ENCODE results near the gene C3orf20.

DNA sequence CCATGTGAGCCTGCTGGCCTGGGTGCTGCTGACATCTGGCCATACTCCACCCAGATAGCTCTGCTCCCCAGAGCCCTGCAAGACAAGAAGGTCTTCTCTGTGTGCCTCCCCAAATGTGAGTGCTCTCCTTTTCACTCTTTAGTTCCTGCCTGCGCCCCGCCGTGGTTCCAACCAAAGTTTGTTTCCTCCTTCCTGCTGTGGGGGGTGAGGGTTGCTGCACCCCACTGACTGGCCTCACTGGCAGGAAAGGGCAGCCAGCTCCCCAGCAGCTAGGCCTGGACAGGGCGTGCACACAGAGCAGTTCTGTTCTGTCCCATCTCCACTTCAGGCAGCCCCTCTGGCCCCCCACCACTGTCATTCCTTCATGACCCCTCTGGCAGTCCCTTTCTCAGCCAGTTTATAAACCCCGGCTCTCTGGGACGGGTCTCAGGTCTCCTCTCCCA is 28.8 kb upstream of the C3orf20 start:
- TF ChIP-seq, protein P1, sequence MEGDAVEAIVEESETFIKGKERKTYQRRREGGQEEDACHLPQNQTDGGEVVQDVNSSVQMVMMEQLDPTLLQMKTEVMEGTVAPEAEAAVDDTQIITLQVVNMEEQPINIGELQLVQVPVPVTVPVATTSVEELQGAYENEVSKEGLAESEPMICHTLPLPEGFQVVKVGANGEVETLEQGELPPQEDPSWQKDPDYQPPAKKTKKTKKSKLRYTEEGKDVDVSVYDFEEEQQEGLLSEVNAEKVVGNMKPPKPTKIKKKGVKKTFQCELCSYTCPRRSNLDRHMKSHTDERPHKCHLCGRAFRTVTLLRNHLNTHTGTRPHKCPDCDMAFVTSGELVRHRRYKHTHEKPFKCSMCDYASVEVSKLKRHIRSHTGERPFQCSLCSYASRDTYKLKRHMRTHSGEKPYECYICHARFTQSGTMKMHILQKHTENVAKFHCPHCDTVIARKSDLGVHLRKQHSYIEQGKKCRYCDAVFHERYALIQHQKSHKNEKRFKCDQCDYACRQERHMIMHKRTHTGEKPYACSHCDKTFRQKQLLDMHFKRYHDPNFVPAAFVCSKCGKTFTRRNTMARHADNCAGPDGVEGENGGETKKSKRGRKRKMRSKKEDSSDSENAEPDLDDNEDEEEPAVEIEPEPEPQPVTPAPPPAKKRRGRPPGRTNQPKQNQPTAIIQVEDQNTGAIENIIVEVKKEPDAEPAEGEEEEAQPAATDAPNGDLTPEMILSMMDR (IDR thresholded peaks at IDR 0.05; ENCODE audit: low read depth, low read length) = no peak
- TF ChIP-seq, protein P2, sequence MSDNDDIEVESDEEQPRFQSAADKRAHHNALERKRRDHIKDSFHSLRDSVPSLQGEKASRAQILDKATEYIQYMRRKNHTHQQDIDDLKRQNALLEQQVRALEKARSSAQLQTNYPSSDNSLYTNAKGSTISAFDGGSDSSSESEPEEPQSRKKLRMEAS (IDR thresholded peaks at IDR 0.05; ENCODE audit: low read depth, low read length) = no peak
- no peak for TF ChIP-seq POLR2A (IDR thresholded peaks at IDR 0.05; ENCODE audit: extremely low read depth, insufficient read length)
